Hematopoietic multipotent progenitor cell treated with erythropoietin and hydrocortisone succinate and interleukin-3 and kit ligand, for 17 days (in vitro differentiated cells): ENCODE measurements around the gene GPR132.

Experiments
- DNase-seq: peaks from one replicate; pipeline ENCODE4 v3.0.0-alpha.2; 2015; ENCODE audit warnings: low spot score

GPR132 gene

DNA sequence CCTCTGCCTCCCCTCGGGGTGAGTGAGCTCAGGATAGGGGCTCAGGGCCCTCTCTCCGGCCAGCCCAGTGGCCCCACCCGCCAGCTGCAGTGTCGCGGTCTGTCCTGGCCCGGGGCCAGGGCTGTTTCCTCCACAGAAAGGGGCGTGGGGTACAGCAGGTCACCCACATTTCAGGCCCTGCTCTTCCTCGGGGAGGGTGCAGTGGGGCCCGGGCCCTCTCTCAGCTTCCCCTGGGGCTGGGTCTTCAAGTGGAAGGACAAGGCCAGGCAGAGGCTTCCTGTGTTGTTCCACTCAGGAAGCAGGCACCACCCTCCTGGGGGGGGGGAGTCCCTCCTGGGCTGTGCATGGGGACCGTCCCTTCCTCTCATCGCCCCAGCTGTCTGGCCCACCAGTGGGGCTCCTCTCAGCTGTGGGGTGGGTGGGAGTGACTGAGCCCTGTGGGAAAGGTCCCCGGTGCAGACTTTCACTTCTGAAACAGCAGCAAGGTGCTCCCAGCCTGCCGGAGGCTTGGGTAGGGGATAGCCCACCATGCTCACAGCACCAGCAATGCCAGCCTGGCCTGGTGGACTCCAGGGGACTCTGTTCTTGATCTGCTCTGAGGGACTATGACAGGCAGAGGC is 3.7 kb downstream of the GPR132 start:
- no peak for DNase-seq

GRCh38 chr14:105060751-105061427 is 4.3 kb downstream of the GPR132 start:
- no peak for DNase-seq

GRCh38 chr14:105059925-105060565 is 5.2 kb downstream of the GPR132 start:
- DNase-seq, result no peak

DNA sequence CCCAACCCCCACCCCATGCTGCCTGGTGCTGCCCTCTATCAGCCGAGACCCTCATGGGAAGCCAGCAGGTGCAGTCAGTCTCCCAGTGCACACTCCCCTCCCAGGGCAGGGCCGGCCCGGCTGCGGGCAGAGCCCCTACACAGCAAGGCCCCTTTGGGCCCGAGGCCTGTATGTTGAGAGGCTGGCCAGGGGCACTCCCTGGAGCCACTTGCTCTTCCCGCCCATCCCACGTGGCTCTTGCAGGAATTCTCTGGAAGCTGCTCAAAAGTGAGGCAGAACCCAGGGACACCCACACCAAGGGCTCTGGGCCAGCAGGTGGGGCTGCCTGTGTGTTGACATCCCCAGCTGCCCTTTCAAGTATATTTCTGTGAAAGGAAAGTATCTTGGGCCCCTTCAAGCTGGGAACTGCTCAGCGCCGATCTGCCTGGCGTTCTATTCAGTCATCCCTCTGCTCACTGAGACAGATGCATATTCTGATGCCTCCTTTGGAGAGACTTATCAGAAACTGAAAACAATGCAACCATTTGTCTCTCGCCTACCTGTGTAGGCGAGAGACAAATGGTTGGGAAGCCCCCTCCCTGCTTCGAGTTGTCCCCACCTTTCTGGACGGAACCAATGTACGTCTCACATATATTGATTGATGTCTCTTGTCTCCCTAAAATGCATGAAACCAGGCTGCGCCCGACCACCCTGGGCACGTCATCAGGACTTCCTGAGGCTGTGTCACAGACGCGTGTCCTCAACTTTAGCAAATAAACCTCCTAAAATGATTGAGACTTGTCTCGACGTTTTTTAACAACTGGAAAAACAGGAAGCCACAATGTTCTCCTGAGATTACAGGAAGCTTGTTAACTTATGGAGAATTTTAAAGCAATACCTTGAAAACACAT is 6.0 kb downstream of the GPR132 start:
- DNase-seq, result no peak

GRCh38 chr14:105058521-105059034 is 6.7 kb downstream of the GPR132 start:
- DNase-seq, result no peak

DNA sequence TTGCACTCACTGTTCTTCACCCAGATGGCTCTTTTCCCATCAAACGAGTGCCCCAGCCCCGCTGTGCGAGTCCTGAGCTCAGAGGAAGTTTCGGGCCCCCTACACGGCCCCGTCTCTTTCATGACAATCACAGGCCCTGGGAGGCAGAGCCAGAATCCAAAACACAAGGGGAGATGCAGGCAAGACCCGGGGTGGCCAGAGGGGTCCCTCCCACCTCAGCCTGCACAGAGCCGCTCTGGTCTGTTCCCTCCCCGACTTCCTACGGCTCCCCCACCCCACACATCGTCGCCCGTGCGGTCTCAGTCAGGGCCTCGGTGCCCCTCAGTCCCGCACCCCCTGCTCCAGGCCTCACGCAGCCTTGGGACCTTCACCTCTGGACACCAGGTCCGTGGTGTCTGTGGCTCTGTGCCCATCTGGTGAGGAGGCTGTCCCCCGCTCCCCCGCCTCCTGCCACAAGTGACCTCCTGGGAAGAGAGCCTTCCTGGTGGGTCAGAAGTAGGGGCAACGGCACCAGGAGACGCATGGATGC is 8.9 kb downstream of the GPR132 start:
- DNase-seq, result no peak

DNA sequence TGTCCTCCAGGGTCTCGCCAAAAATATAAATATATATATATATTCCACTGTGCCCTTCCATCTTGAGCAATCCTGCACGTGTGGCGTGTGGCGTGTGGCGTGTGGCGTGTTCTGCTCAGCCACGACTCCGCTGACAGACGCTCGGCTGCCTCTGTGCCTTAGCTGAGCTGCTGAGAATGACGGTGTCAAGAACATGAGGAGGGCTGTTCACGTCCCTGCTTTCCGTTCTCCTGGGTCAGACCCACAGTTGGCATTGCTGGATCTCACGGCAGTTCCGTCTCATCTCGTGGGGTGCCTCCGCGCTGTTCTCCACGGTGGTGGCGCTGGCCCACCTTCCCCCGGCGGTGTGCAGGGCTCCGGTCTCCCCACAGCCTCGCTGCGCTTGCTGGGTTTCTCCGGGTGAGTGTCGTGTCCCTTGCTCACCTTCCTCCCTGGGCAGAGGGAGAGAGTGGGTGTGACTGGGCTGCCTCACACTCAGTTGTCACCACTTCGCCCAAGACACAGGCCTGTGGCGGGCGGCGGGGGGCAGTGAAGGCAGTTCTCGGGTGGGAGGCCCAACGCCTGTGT is 9.4 kb downstream of the GPR132 start:
- DNase-seq, result no peak

DNA sequence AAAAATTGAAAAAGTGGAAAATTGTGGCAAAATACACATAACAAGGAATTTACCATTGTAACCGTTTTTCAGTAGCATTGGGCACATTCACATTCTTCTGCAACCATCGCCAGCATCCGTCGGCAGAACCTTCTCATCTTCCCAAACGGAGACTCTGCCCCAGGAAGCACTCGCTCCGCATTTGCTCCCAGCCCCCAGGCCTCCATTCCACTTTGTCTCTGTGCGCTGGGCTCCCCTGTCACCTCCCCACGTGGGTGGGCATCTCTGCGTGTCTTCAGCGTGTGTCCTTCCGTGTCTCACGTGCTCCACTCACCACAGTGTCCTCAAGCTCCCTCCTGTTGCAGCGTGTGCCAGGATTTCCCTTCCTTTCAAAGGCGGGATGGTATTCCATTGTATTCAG is 9.9 kb downstream of the GPR132 start:
- no peak for DNase-seq

- no peak for DNase-seq
Observed at GRCh38 chr14:105053996-105054395, 11.2 kb downstream of the GPR132 start.

GRCh38 chr14:105053421-105053820 is 11.8 kb downstream of the GPR132 start:
- DNase-seq, result no peak

DNA sequence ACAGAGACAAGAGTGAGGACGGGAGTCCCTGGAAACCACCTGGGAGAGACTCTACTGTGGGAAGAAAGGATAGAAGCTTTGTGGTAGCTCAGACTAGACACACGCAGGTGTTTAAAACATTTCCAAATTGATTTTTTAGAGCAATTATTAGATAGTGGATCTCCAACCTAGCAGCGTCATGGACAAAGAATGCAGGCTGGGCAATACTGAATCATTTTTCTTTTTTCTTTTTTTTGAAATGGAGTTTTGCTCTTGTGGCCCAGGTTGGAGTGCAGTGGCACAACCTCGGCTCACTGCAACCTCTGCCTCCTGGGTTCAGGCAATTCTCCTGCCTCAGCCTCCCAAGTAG is 13.1 kb downstream of the GPR132 start:
- no peak for DNase-seq

- no peak for DNase-seq
Observed at GRCh38 chr14:105051182-105052109, 13.8 kb downstream of the GPR132 start.

DNA sequence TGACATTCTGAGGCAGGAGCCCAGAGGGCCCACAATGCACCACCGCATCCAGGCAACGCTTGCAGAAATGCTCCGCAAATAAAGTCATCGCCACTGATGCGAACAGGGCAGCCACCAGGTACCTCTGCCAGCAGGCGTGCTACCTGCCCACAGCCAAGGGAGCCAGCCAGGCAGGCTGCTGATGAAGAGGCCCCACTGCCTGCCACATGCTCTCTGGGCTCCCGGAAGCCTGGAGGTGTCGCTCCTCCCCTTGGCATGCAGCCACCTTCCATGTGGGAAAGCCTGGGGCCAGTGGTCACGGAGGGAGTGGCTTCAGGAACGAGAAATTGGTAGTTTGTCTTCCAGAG is 14.7 kb downstream of the GPR132 start:
- DNase-seq, result no peak

- DNase-seq, result no peak
Observed at GRCh38 chr14:105049753-105050550, 15.3 kb downstream of the GPR132 start.

DNA sequence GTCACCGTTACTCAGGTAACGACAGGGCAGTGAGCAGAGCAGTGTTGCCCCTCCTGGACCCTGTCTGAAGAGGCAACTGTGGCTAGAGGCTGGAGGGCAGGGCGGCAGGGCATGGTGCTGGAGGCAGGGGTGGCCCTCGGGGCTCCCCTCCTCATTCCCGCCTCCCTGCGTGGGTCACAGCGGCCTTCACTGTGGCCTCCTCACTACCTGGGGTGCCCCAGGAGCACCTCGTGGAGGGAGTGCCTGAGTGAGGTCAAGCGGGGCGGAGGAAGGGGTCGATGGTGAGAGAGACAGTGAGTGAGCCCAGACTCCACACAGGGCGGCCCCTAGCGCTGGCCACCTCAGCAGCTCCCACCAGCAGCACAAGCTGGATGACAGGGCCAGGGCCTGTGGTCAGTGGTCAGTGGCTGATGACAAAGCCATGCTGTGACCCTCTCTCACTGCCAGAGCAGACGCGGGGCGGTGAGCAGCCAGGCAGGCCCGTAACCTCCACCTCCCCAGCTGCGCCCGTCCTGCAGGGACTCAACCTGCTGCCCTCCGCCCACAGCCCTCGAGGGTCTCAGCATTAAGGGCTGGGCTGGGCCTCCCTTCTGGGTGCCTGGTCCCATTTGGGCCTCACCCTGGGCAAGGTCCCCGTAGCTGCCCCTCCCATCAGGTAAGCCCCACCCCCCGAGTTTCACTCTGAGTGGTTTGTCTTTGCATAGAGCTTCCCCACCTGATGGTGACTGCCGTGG is 17.8 kb downstream of the GPR132 start:
- no peak for DNase-seq

DNA sequence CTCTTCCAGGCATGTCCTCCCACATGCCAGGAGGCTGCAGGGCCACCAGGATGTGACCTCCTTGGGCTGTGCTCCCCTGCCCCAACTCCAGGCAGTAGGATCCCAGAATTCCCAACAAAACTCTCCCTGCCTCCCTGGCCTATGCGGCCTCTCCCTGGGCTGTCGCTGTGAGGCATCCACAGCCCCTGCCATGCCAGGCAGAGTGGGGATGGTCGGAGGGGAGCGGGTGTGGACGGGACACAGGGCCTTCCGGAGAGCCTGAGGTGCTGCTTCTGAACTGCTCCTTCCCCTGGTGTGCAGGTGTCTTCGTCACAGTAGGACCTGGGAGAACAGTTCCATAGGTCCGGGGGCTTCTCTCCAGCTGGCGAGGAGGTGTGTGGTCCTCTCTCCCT is 18.3 kb downstream of the GPR132 start:
- DNase-seq, result no peak

DNA sequence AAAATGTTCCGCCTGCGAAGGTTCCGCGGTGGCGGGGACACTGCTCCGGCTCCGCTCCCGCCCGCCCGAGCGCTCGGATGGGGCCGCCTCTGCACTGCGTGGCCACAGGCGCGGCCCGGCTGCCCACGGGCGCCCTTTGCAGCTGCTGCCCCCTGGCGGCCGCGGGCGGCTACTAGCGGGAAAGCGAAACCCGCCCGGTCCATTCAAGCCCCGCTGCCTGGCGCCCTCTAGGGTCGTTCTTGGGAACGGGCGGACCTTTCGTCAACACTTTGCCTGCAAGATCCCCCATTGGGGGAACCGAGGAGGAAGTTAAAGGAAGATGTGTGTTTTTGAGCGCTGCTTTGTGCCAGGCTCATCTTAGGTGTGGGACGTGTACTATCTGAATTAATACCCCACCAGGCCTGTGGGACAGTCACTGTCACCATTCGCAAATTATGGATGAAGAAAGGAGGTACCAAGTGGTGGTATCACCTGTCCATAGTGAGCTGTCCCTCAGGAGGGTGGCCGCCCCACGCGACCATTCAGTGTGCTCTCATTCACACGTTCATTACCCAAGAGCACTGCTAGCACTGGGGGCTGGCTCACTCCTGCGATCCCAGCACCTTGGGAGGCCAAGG is 19.4 kb downstream of the GPR132 start:
- peak; percentile 91 for DNase-seq

DNA sequence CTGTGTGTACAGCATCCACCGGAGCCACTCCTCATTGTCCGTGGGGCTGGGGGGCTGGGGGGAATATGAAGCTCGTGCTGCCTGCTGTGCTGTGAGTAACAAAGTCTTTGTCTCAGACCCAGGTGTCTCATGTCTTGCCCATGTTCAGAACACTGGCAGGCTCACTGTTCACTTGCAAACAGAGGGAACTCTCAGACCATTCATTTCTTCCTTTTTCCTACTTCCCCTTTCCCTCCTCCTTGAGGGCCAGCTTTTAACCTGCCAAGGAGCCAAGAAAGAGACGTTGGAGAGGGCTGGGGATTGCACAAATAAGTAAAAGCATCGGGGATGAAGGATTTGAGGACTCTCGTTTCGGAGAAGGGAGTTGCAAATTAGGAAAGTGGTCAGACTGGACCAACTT is 21.6 kb downstream of the GPR132 start:
- no peak for DNase-seq

- no peak for DNase-seq
Observed at GRCh38 chr14:105042813-105043212, 22.4 kb downstream of the GPR132 start.
